ENCODE data around the gene SGCA. TPM values are rescaled to one million over a fixed set of nuclear protein-coding genes. Genes with fewer than 3 reads are reported as not detected.
A peak's percentile ranks its signal among the peaks of the same experiment; 100 is the strongest.

Gene SGCA
- total and polyA plus RNA-seq, 2 of the 8 experiments (the other 6 are each of a cell fraction or from before 2014, with no cell fraction given): 0.12 TPM; not detected in 1

- no peaks in the 10 kb centered on the region for H3K79me1 ChIP-seq (ENCODE audit: low read depth, low read length)
- H3K4me3 ChIP-seq (ENCODE audit: extremely low read depth in 1 of 4, insufficient read depth in 2 of 4, low read depth in 3 of 4, low read length in 4 of 4): no peak overlapping the region
- no peaks in the 10 kb centered on the region for H3K9me3 ChIP-seq (ENCODE audit: insufficient read depth in 2 of 2, low read depth in 1 of 2, low read length in 1 of 2)
- H2BK15ac ChIP-seq (ENCODE audit: low read length): no peak overlapping the region
- H2BK120ac ChIP-seq (replicated peaks; ENCODE audit: low read depth, low read length): no peak overlapping the region
- no peak overlapping the region for H2BK20ac ChIP-seq (ENCODE audit: low read length)
- H3K27ac ChIP-seq (ENCODE audit: low read depth, low read length): no peak overlapping the region
- no peak overlapping the region for H3K14ac ChIP-seq (ENCODE audit: insufficient read length)
- TF ChIP-seq BCL11A (IDR thresholded peaks at IDR 0.05; ENCODE audit: low read depth in 2 of 2, low read length in 2 of 2) (no peak), ATF2 (IDR thresholded peaks at IDR 0.05; ENCODE audit: low read length) (no peak), SRF (IDR thresholded peaks at IDR 0.05; ENCODE audit: low read depth, low read length) (no peak), SIN3A (conservative IDR thresholded peaks at IDR 0.05 in 1 of 2, IDR thresholded peaks at IDR 0.05 in 1 of 2; ENCODE audit: low read depth in 1 of 2, low read length in 2 of 2) (no peak), RXRA (IDR thresholded peaks at IDR 0.05; ENCODE audit: insufficient read depth, low read depth, low read length) (no peak), SP4 (IDR thresholded peaks at IDR 0.05; ENCODE audit: low read length) (no peak), CBX8 (IDR thresholded peaks at IDR 0.05; ENCODE audit: borderline replicate concordance, low read depth, low read length) (no peak)
- H2BK5ac ChIP-seq (ENCODE audit: low read depth, low read length): no peak overlapping the region
- H4K5ac ChIP-seq (ENCODE audit: insufficient read length, low read depth, low read length): no peak overlapping the region
- no peak overlapping the region for H3K4me2 ChIP-seq (ENCODE audit: insufficient read depth in 1 of 2, low read depth in 2 of 2, low read length in 2 of 2)
- FAIRE-seq (no peak), DNase-seq (ENCODE audit: low read depth in 1 of 2, low spot score in 2 of 2) (no peak)
- H3K79me2 ChIP-seq (ENCODE audit: control insufficient read depth in 1 of 2, insufficient read depth in 2 of 2, low read length in 2 of 2): no peaks in the 10 kb centered on the region
- no peak overlapping the region for H4K91ac ChIP-seq (replicated peaks; ENCODE audit: insufficient read length, low read length)
- ChIA-PET CTCF (ENCODE audit: partially characterized antibody) (interaction anchor here (1.5 to 21.5 kb wide), 5 partner anchors 10 to 43 kb away, joined by 6 to 299 read pairs (median 13); partner anchors contain the start of gene SAMD14), POLR2A (ENCODE audit: partially characterized antibody) (no interaction called here)
- H3K56ac ChIP-seq (replicated peaks; ENCODE audit: insufficient read length, low read depth, low read length): no peak overlapping the region
- H3K36me3 ChIP-seq (ENCODE audit: control insufficient read depth in 2 of 4, insufficient read depth in 4 of 4, low read length in 3 of 4): no peaks in the 10 kb centered on the region
- H4K20me1 ChIP-seq (replicated peaks in 1 of 2; ENCODE audit: control insufficient read depth in 1 of 2, insufficient read depth in 2 of 2, low read length in 2 of 2): no peaks in the 10 kb centered on the region
- H2BK12ac ChIP-seq (ENCODE audit: low read depth, low read length): no peak overlapping the region
- no peak overlapping the region for H2AK5ac ChIP-seq (ENCODE audit: low read depth, low read length)
- no peak overlapping the region for H3K23ac ChIP-seq (ENCODE audit: insufficient read length)
- WGBS, 2 experiments (ENCODE audit: extremely low coverage in 1 of 2, insufficient coverage in 1 of 2, insufficient read length in 1 of 2, insufficient replicate concordance in 2 of 2, low coverage in 1 of 2, low lambda C conversion rate in 2 of 2, missing lambda C conversion rate in 1 of 2): 86% methylated on average over 4 of the region's 4 CpGs; no CpG with 5 or more reads in 1 of the 2 experiments
- no peak overlapping the region for H3K4ac ChIP-seq (replicated peaks; ENCODE audit: insufficient read length, low read depth, low read length)
- no peak overlapping the region for H3K9ac ChIP-seq (replicated peaks in 1 of 4; ENCODE audit: extremely low read depth in 1 of 4, low read depth in 3 of 4, low read length in 3 of 4)
- peaks cover 0 to 6% (median 0%) of the 10 kb centered on the region in 4 experiments; a peak in 2 of 7 replicates for H3K27me3 ChIP-seq (replicated peaks in 1 of 4; ENCODE audit: control insufficient read depth in 3 of 4, extremely low read depth in 1 of 4, insufficient read depth in 3 of 4, low read length in 3 of 4)
- peaks cover 0 to 7% (median 6%) of the 10 kb centered on the region in 4 experiments; a peak in 4 of 7 replicates for H3K4me1 ChIP-seq (replicated peaks in 1 of 4; ENCODE audit: control insufficient read depth in 3 of 4, insufficient read depth in 4 of 4, low read length in 3 of 4)
- H3K18ac ChIP-seq (ENCODE audit: extremely low read depth, low read length): no peak overlapping the region
- H2AFZ ChIP-seq (ENCODE audit: low read length): 0 out of 2 replicates have a peak overlapping the region, but pooled peaks have one; percentile 34
- no peak overlapping the region for H4K8ac ChIP-seq (ENCODE audit: extremely low read depth, insufficient read depth, low read length)
- H3K23me2 ChIP-seq (ENCODE audit: low read depth, low read length): peaks cover 8% of the 10 kb centered on the region
Observed at GRCh38 chr17:50157891-50158290, 7.9 kb upstream of the SGCA start.
